BJ (cell line): ENCODE results near the gene WDPCP. TPM values are rescaled to one million over a fixed set of nuclear protein-coding genes. Genes with fewer than 3 reads are reported as not detected.

Experiments used
- CTCF ChIA-PET: fragments of 350-600 bp; formaldehyde crosslinking; extraction: SDS; loops from one replicate; lab custom pipeline; 2021; ENCODE audit warnings: antibody characterized with exemption, inconsistent platforms; lab: Yijun Ruan, JAX
- POLR2A ChIA-PET: fragments of 300-600 bp; sonication (Branson Sonifier 250); formaldehyde crosslinking; extraction: SDS; loops from one replicate; lab custom pipeline; 2021; ENCODE audit warnings: antibody characterized with exemption; lab: Charles Lee
- DNase-seq: peaks from one replicate; pipeline ENCODE4 v3.0.0-alpha.2; 2011; ENCODE audit warnings: low read depth
- H3K27me3 ChIP-seq: 2 replicates; pipeline ENCODE4 v1.6.0; 2011; ENCODE audit warnings: low read length; ENCODE audit not compliant: control insufficient read depth, insufficient read depth
- H3K36me3 ChIP-seq: 2 replicates; pipeline ENCODE4 v1.5.1; 2011; ENCODE audit warnings: low read length; ENCODE audit not compliant: control insufficient read depth, insufficient read depth
- H3K4me3 ChIP-seq: 2 replicates; pipeline ENCODE4 v1.5.1; 2011; ENCODE audit warnings: low read depth, mild to moderate bottlenecking, control low read depth, low read length
- polyA plus RNA-seq: library from polyadenylated mRNA; depleted of rRNA; stranded (reverse); fragments of >200 nt; gene quantifications from 2 replicates; pipeline ENCODE4 v1.2.3, GENCODE V29; 2011
- TF ChIP-seq, protein P1 (sequence below): IDR thresholded peaks from 2 replicates; pipeline ENCODE4 v1.5.1; 2011; ENCODE audit warnings: low read depth, mild to moderate bottlenecking, control low read depth, inconsistent platforms, low read length, moderate library complexity; ENCODE audit not compliant: insufficient read depth

Gene WDPCP
- polyA plus RNA-seq, 1 experiment: 4.2 TPM

DNA sequence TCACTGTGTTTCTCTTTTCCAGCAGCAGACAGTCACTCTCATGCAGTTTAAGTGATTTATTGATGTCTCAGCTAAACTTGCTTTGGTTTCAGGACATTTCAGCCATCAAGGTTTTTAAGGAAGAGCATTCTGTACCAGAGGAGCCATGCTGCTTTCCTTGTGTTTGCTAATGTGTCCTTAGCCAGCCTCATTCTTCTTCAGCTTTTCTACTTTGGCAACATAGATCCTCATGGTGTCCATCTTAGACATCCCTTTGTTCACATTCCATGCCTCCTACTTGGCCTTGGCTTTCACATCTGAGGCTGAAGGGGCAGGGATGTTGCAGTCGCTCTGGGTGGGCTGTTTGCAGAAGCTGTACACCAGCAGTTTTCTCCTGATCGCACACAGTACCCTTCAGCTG, 469.5 kb downstream of the WDPCP start:
- Histone ChIP-seq H3K27me3 (no peaks in the 10 kb centered on the region), H3K36me3 (no peaks in the 10 kb centered on the region), H3K4me3 (no peak overlapping the region)
- TF ChIP-seq, protein P1, sequence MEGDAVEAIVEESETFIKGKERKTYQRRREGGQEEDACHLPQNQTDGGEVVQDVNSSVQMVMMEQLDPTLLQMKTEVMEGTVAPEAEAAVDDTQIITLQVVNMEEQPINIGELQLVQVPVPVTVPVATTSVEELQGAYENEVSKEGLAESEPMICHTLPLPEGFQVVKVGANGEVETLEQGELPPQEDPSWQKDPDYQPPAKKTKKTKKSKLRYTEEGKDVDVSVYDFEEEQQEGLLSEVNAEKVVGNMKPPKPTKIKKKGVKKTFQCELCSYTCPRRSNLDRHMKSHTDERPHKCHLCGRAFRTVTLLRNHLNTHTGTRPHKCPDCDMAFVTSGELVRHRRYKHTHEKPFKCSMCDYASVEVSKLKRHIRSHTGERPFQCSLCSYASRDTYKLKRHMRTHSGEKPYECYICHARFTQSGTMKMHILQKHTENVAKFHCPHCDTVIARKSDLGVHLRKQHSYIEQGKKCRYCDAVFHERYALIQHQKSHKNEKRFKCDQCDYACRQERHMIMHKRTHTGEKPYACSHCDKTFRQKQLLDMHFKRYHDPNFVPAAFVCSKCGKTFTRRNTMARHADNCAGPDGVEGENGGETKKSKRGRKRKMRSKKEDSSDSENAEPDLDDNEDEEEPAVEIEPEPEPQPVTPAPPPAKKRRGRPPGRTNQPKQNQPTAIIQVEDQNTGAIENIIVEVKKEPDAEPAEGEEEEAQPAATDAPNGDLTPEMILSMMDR: no peak
- ChIA-PET CTCF (interaction anchor here (0.6 to 1.0 kb wide), 2 partner anchors 78 to 707 kb away, joined by 3 read pairs; no protein-coding TSS in a partner anchor), POLR2A (no interaction called here)
- no peak for DNase-seq

DNA sequence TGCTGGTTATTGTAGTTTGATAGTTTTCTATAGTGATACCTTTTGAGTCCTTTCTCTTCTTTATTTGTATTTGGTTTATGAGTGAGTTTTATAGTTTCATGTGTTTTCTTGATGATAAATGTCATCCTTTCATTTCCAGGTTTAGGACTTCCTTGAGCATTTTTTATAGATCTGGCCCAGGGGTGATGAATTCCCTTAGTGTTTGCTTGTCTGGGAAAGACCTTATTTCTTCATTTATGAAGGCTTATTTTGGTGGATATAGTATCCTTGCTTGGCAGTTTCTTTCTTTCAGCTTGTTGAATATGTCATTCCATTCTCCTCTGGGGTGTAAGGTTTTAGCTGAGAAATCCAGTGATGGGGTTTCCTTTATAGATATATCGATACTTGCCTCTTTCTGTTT, 483.8 kb downstream of the WDPCP start:
- H3K36me3 ChIP-seq: no peaks in the 10 kb centered on the region
- TF ChIP-seq, protein P1: no peak
- H3K4me3 ChIP-seq: no peak overlapping the region
- CTCF ChIA-PET: no interaction called here
- no peak for DNase-seq
- 0 out of 2 replicates have a peak, but pooled peaks cover 2% of the 10 kb centered on the region for H3K27me3 ChIP-seq
- POLR2A ChIA-PET: no interaction called here

DNA sequence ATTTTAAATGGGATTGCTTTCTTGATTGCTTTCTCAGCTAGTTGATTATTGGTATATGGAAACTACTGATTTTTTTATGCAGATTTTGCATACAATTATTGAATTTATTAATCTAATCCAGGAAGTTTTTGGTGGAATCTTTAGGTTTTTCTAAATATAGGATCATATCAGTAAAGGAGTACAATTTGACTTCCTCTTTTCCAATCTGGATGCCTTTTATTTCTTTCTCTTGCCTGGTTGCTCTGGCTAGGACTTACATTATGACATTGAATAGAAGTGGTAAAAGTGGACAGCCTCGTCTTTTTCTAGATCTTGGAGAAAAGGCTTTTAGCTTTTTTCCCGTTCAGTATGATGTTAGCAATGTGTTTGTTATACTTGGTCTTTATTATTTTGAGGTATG, 486.3 kb downstream of the WDPCP start:
- ChIA-PET POLR2A (no interaction called here), CTCF (no interaction called here)
- H3K36me3 ChIP-seq: no peaks in the 10 kb centered on the region
- 0 out of 2 replicates have a peak, but pooled peaks cover 2% of the 10 kb centered on the region for H3K27me3 ChIP-seq
- TF ChIP-seq, protein P1: no peak
- no peak overlapping the region for H3K4me3 ChIP-seq
- no peak for DNase-seq

DNA sequence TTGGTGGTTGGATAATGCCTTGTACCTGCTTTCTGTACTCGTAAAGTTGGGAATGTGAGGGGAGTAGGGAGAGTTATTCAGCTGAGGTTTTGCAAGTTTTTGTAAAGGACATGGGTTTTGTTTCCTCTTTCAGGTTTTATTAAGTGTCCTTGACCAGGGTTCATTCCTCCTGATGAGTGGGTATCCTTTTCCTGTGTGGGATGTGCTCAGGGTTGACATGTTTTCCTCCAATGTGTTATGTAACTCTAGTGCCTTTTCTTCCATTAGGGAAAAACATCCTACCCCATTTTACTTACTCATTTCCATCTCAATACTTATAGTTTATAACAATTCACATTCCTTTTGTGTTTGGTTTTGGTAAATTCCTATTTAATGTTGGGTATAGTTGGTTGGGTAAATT, 489.2 kb downstream of the WDPCP start:
- CTCF ChIA-PET: no interaction called here
- Histone ChIP-seq H3K4me3 (no peak overlapping the region), H3K27me3 (no peaks in the 10 kb centered on the region), H3K36me3 (no peaks in the 10 kb centered on the region)
- TF ChIP-seq, protein P1: no peak
- POLR2A ChIA-PET: no interaction called here
- DNase-seq: no peak

DNA sequence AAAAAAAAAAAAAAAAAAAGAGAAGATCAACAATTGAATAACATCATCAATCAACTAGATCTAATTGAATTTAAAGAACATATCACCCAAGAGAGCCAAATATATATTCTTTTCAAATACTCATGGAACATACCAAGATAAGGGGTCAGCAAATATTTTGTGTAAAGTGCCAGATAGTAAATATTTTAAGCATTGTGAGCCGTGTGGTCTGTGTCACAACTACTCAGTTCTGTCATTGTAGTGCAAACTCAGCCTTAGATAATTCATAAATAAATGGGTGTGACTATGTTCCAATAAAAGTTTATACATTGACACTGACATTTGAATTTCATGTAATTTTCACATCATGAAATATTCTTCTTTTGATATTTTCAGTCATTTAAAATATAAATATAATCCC, 491.8 kb downstream of the WDPCP start:
- Histone ChIP-seq H3K36me3 (no peaks in the 10 kb centered on the region), H3K4me3 (no peak overlapping the region), H3K27me3 (no peaks in the 10 kb centered on the region)
- TF ChIP-seq, protein P1: no peak
- ChIA-PET CTCF (no interaction called here), POLR2A (no interaction called here)
- no peak for DNase-seq
